SK-N-SH treated with all-trans-retinoic acid at 6 μM for 48 hours (cell line): ENCODE results near the gene GFPT2.

Experiments used
- ARNTL ChIP-seq: fragments of 450-650 bp; formaldehyde crosslinking; IDR thresholded peaks from 2 replicates; pipeline ENCODE4 v1.5.0; 2020; ENCODE audit warnings: low read depth, mild to moderate bottlenecking, moderate library complexity, borderline replicate concordance
- BACH2 ChIP-seq: fragments of 250-450 bp; sonication (Bioruptor Pico); IDR thresholded peaks from 2 replicates; pipeline ENCODE4 v1.9.0; 2021; ENCODE audit warnings: mild to moderate bottlenecking, borderline replicate concordance
- POU6F1 ChIP-seq: fragments of 250-450 bp; sonication (Bioruptor Pico); IDR thresholded peaks from 2 replicates; pipeline ENCODE4 v1.8.0; 2021; ENCODE audit warnings: low read depth, mild to moderate bottlenecking, moderate library complexity, borderline replicate concordance
- ZFP3 ChIP-seq: fragments of 250-450 bp; sonication (Bioruptor Pico); IDR thresholded peaks from 2 replicates; pipeline ENCODE4 v1.5.0; 2020; ENCODE audit warnings: mild to moderate bottlenecking, moderate library complexity
- ZFP30 ChIP-seq: fragments of 450-650 bp; formaldehyde crosslinking; IDR thresholded peaks from 2 replicates; pipeline ENCODE4 v1.5.0; 2022; ENCODE audit warnings: mild to moderate bottlenecking, moderate library complexity

- TF ChIP-seq ZFP30 (no peak), ZFP3 (CRISPR knock-in tag) (no peak), POU6F1 (CRISPR knock-in tag) (no peak), BACH2 (CRISPR knock-in tag) (no peak), ARNTL (CRISPR knock-in tag) (no peak)
These were observed 99.9 kb downstream of the GFPT2 start for GRCh38 chr5:180253036-180253824.
